Fibroblast of lung (primary cell): Measurements from ENCODE around the gene ZFAND2B. TPM values are rescaled to one million over a fixed set of nuclear protein-coding genes. Genes with fewer than 3 reads are reported as not detected.

Experiments
- DNase-seq, 2 donors: peaks; one replicate each; pipeline versions ENCODE4 v3.0.0 to v3.0.0-alpha.2; 2010; ENCODE audit warnings: low read depth in 2 of 2
- H2AFZ ChIP-seq: 2 replicates; pipeline ENCODE4 v1.5.1; 2012; ENCODE audit warnings: low read length, control low read depth, inconsistent platforms
- H3K27ac ChIP-seq: 2 replicates; pipeline ENCODE4 v1.5.1; 2011; ENCODE audit warnings: low read length, control low read depth; ENCODE audit not compliant: insufficient read depth
- H3K27me3 ChIP-seq: 2 replicates; pipeline ENCODE4 v1.5.1; 2011; ENCODE audit warnings: mild to moderate bottlenecking, low read length; ENCODE audit not compliant: control insufficient read depth, insufficient read depth
- H3K36me3 ChIP-seq: 2 replicates; pipeline ENCODE4 v1.5.1; 2011; ENCODE audit warnings: low read length; ENCODE audit not compliant: control insufficient read depth, insufficient read depth
- H3K4me1 ChIP-seq: 2 replicates; pipeline ENCODE4 v1.5.1; 2011; ENCODE audit warnings: low read length; ENCODE audit not compliant: control insufficient read depth, insufficient read depth; ENCODE audit errors: extremely low read depth
- H3K4me2 ChIP-seq: 2 replicates; pipeline ENCODE4 v1.5.1; 2011; ENCODE audit warnings: low read length, control low read depth; ENCODE audit not compliant: insufficient read depth; ENCODE audit errors: extremely low read depth
- H3K4me3 ChIP-seq, 4 experiments: fragments of 200-600 bp in 1 of 4; sonication (generic) in 1 of 4; replicated peaks in 1 of 4; 2 replicates each; pipeline ENCODE4 v1.5.1; 2011 to 2016; ENCODE audit warnings: low read length in 4 of 4, low read depth in 3 of 4, mild to moderate bottlenecking in 3 of 4, control low read depth in 2 of 4, inconsistent platforms in 1 of 4, mixed read lengths in 1 of 4; ENCODE audit not compliant: insufficient read depth in 1 of 4; ENCODE audit errors: control extremely low read depth in 1 of 4
- H3K79me2 ChIP-seq: 2 replicates; pipeline ENCODE4 v1.5.1; 2012; ENCODE audit warnings: mild to moderate bottlenecking, low read length, inconsistent platforms; ENCODE audit not compliant: control insufficient read depth, insufficient read depth
- H3K9ac ChIP-seq: 2 replicates; pipeline ENCODE4 v1.5.1; 2011; ENCODE audit warnings: mild to moderate bottlenecking, low read length, control low read depth; ENCODE audit not compliant: insufficient read depth
- H3K9me3 ChIP-seq: 2 replicates; pipeline ENCODE4 v1.5.1; 2012; ENCODE audit warnings: low read depth, low read length; ENCODE audit not compliant: control insufficient read depth, insufficient read depth
- H4K20me1 ChIP-seq: 2 replicates; pipeline ENCODE4 v1.5.1; 2011; ENCODE audit warnings: low read length; ENCODE audit not compliant: control insufficient read depth, insufficient read depth; ENCODE audit errors: extremely low read depth
- EZH2 ChIP-seq: IDR thresholded peaks from 2 replicates; pipeline ENCODE4 v1.5.1; 2012; ENCODE audit warnings: low read length, control low read depth, mild to moderate bottlenecking; ENCODE audit errors: missing control alignments
- polyA plus RNA-seq, 2 donors: library from polyadenylated mRNA; depleted of rRNA in 1 of 2; stranded (reverse) in 1 of 2; unstranded in 1 of 2; fragments of >200 nt; gene quantifications; 2 replicates each; pipeline ENCODE4 v1.2.1, GENCODE V29; 2011 to 2012; ENCODE audit warnings: missing spikeins in 1 of 2
- total RNA-seq: library from RNA; depleted of rRNA; stranded (reverse); fragments of >200 nt; gene quantifications from 2 replicates; pipeline ENCODE4 v1.2.1, GENCODE V29; 2014
- TF ChIP-seq, protein P1 (sequence below), 2 donors: IDR thresholded peaks in 1 of 2; conservative IDR thresholded peaks in 1 of 2; 1 replicate in 1 of 2; 2 replicates in 1 of 2; pipeline ENCODE4 v1.5.1; 2011 to 2012; ENCODE audit warnings: low read length in 2 of 2, control low read depth in 1 of 2, inconsistent platforms in 1 of 2, low read depth in 1 of 2, mild to moderate bottlenecking in 1 of 2

The ZFAND2B gene
- total and polyA plus RNA-seq, 2 donors (not counting 1 experiment from before 2014, with no cell fraction given), result 26.8 to 40.0 TPM

GRCh38 chr2:219214786-219215185 lies 8.2 kb downstream of the ZFAND2B start:
- H3K27ac ChIP-seq, result no peak overlapping the region
- H3K4me3 ChIP-seq, result no peak overlapping the region
- H3K9me3 ChIP-seq, result no peaks in the 10 kb centered on the region
- peaks cover 13% of the 10 kb centered on the region for H3K4me1 ChIP-seq
- H4K20me1 ChIP-seq, result no peaks in the 10 kb centered on the region
- no peaks in the 10 kb centered on the region for H3K27me3 ChIP-seq
- H3K4me2 ChIP-seq, result no peak overlapping the region
- no peak overlapping the region for H3K9ac ChIP-seq
- no peaks in the 10 kb centered on the region for H3K79me2 ChIP-seq
- TF ChIP-seq, protein P1, sequence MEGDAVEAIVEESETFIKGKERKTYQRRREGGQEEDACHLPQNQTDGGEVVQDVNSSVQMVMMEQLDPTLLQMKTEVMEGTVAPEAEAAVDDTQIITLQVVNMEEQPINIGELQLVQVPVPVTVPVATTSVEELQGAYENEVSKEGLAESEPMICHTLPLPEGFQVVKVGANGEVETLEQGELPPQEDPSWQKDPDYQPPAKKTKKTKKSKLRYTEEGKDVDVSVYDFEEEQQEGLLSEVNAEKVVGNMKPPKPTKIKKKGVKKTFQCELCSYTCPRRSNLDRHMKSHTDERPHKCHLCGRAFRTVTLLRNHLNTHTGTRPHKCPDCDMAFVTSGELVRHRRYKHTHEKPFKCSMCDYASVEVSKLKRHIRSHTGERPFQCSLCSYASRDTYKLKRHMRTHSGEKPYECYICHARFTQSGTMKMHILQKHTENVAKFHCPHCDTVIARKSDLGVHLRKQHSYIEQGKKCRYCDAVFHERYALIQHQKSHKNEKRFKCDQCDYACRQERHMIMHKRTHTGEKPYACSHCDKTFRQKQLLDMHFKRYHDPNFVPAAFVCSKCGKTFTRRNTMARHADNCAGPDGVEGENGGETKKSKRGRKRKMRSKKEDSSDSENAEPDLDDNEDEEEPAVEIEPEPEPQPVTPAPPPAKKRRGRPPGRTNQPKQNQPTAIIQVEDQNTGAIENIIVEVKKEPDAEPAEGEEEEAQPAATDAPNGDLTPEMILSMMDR (conservative IDR thresholded peaks at IDR 0.05 in 1 of 2, IDR thresholded peaks at IDR 0.05 in 1 of 2; ENCODE audit: low read depth in 1 of 2, low read length in 2 of 2), result no peak
- no peak for TF ChIP-seq EZH2
- peaks cover 26% of the 10 kb centered on the region for H3K36me3 ChIP-seq
- no peak for DNase-seq
- H2AFZ ChIP-seq, result no peak overlapping the region

- no peak overlapping the region for H3K4me2 ChIP-seq
- no peak overlapping the region for H2AFZ ChIP-seq
- no peaks in the 10 kb centered on the region for H3K9me3 ChIP-seq
- H3K27me3 ChIP-seq, result no peaks in the 10 kb centered on the region
- H3K36me3 ChIP-seq, result peaks cover 29% of the 10 kb centered on the region
- no peaks in the 10 kb centered on the region for H3K79me2 ChIP-seq
- TF ChIP-seq EZH2, result no peak
- TF ChIP-seq, protein P1 (conservative IDR thresholded peaks at IDR 0.05 in 1 of 2, IDR thresholded peaks at IDR 0.05 in 1 of 2; ENCODE audit: low read depth in 1 of 2, low read length in 2 of 2), result no peak
- H3K4me1 ChIP-seq, result peaks cover 13% of the 10 kb centered on the region
- no peak overlapping the region for H3K4me3 ChIP-seq
- no peaks in the 10 kb centered on the region for H4K20me1 ChIP-seq
- DNase-seq, result no peak
- no peak overlapping the region for H3K27ac ChIP-seq
- no peak overlapping the region for H3K9ac ChIP-seq
Measured at GRCh38 chr2:219215871-219216534, 9.4 kb downstream of the ZFAND2B start.

GRCh38 chr2:219216535-219216915 lies 9.9 kb downstream of the ZFAND2B start:
- Histone ChIP-seq H3K36me3 (peaks cover 29% of the 10 kb centered on the region), H3K4me1 (peaks cover 13% of the 10 kb centered on the region), H3K79me2 (no peaks in the 10 kb centered on the region), H3K4me2 (no peak overlapping the region), H3K9ac (no peak overlapping the region), H3K27ac (no peak overlapping the region), H3K27me3 (no peaks in the 10 kb centered on the region), H3K4me3 (no peak overlapping the region), H4K20me1 (no peaks in the 10 kb centered on the region), H2AFZ (no peak overlapping the region), H3K9me3 (no peaks in the 10 kb centered on the region)
- DNase-seq, result no peak
- TF ChIP-seq, protein P1 (conservative IDR thresholded peaks at IDR 0.05 in 1 of 2, IDR thresholded peaks at IDR 0.05 in 1 of 2; ENCODE audit: low read depth in 1 of 2, low read length in 2 of 2), result no peak
- no peak for TF ChIP-seq EZH2
